Mesenchymal stem cell (in vitro differentiated cells and primary cell): ENCODE results near the gene HTD2.

Experiments
- DNase-seq: peaks from one replicate; pipeline ENCODE4 v3.0.0-alpha.2; 2013
- H2AFZ ChIP-seq: one replicate; pipeline ENCODE4 v1.6.1; 2013; ENCODE audit warnings: low read depth, mild to moderate bottlenecking, control low read depth, inconsistent platforms, low read length, moderate library complexity
- H2AK5ac ChIP-seq: 2 replicates; pipeline ENCODE4 v1.6.1; 2013; ENCODE audit warnings: low read length, moderate library complexity, mild to moderate bottlenecking, inconsistent platforms; ENCODE audit not compliant: severe bottlenecking
- H2BK120ac ChIP-seq: one replicate; pipeline ENCODE4 v1.6.1; 2013; ENCODE audit warnings: low read depth, mild to moderate bottlenecking, inconsistent platforms, low read length, moderate library complexity
- H2BK12ac ChIP-seq, 2 experiments: one replicate each; pipeline ENCODE4 v1.6.1; 2013; ENCODE audit warnings: inconsistent platforms in 2 of 2, low read length in 2 of 2, mild to moderate bottlenecking in 2 of 2, moderate library complexity in 2 of 2, control low read depth in 1 of 2
- H2BK15ac ChIP-seq: one replicate; pipeline ENCODE4 v1.6.1; 2013; ENCODE audit warnings: mild to moderate bottlenecking, low read depth, inconsistent platforms; ENCODE audit not compliant: poor library complexity, severe bottlenecking
- H2BK5ac ChIP-seq: 2 replicates; pipeline ENCODE4 v1.6.1; 2013; ENCODE audit warnings: low read depth, mild to moderate bottlenecking, low read length, control low read depth, inconsistent platforms; ENCODE audit not compliant: poor library complexity, severe bottlenecking
- H3K14ac ChIP-seq, 2 experiments: one replicate each; pipeline ENCODE4 v1.6.1; 2013; ENCODE audit warnings: inconsistent platforms in 2 of 2, low read length in 2 of 2, control low read depth in 1 of 2, mild to moderate bottlenecking in 1 of 2, moderate library complexity in 1 of 2
- H3K18ac ChIP-seq, 2 experiments: one replicate each; pipeline ENCODE4 v1.6.1; 2013; ENCODE audit warnings: inconsistent platforms in 2 of 2, low read length in 2 of 2, control low read depth in 1 of 2, low read depth in 1 of 2, mild to moderate bottlenecking in 1 of 2
- H3K23ac ChIP-seq, 2 experiments: one replicate each; pipeline ENCODE4 v1.6.1; 2013; ENCODE audit warnings: inconsistent platforms in 2 of 2, low read length in 2 of 2, mild to moderate bottlenecking in 2 of 2, moderate library complexity in 2 of 2, control low read depth in 1 of 2
- H3K27ac ChIP-seq: 2 replicates; pipeline ENCODE4 v1.5.1; 2013; ENCODE audit warnings: mild to moderate bottlenecking, moderate library complexity, low read length, control low read depth, inconsistent platforms; ENCODE audit not compliant: poor library complexity, severe bottlenecking
- H3K27me3 ChIP-seq, 2 experiments: 2 replicates each; pipeline versions ENCODE4 v1.6.1 to v1.7.0; 2013; ENCODE audit warnings: low read length in 2 of 2, mild to moderate bottlenecking in 2 of 2, moderate library complexity in 2 of 2, control low read depth in 1 of 2, inconsistent platforms in 1 of 2; ENCODE audit not compliant: control insufficient read depth in 1 of 2, insufficient read depth in 1 of 2
- H3K36me3 ChIP-seq, 2 experiments: 2 replicates each; pipeline versions ENCODE4 v1.6.1 to v1.7.0; 2013; ENCODE audit warnings: low read length in 2 of 2, control low read depth in 1 of 2, inconsistent platforms in 1 of 2, low read depth in 1 of 2, mild to moderate bottlenecking in 1 of 2; ENCODE audit not compliant: insufficient read depth in 2 of 2, control insufficient read depth in 1 of 2
- H3K4ac ChIP-seq, 2 experiments: one replicate each; pipeline ENCODE4 v1.6.1; 2013; ENCODE audit warnings: inconsistent platforms in 2 of 2, low read length in 2 of 2, mild to moderate bottlenecking in 2 of 2, moderate library complexity in 2 of 2, control low read depth in 1 of 2, low read depth in 1 of 2
- H3K4me1 ChIP-seq: 2 replicates; pipeline ENCODE4 v1.6.1; 2013; ENCODE audit warnings: low read depth, low read length, control low read depth; ENCODE audit not compliant: control insufficient read depth, insufficient read depth
- H3K4me2 ChIP-seq: 2 replicates; pipeline ENCODE4 v1.6.1; 2013; ENCODE audit warnings: low read length, mild to moderate bottlenecking, inconsistent platforms; ENCODE audit not compliant: poor library complexity, severe bottlenecking
- H3K4me3 ChIP-seq, 2 experiments: 2 replicates each; pipeline versions ENCODE4 v1.5.1 to v1.7.0; 2013; ENCODE audit warnings: low read length in 2 of 2, mild to moderate bottlenecking in 2 of 2, control low read depth in 1 of 2, low read depth in 1 of 2; ENCODE audit not compliant: insufficient read depth in 1 of 2
- H3K79me1 ChIP-seq: replicated peaks from 2 replicates; pipeline ENCODE4 v1.6.1; 2013; ENCODE audit warnings: mild to moderate bottlenecking, control low read depth, low read length, inconsistent platforms; ENCODE audit not compliant: poor library complexity, severe bottlenecking
- H3K9ac ChIP-seq: 2 replicates; pipeline ENCODE4 v1.7.0; 2013; ENCODE audit warnings: mild to moderate bottlenecking, low read length, moderate library complexity
- H3K9me3 ChIP-seq: 2 replicates; pipeline ENCODE4 v1.7.0; 2013; ENCODE audit warnings: mild to moderate bottlenecking, low read length; ENCODE audit not compliant: control insufficient read depth
- H4K8ac ChIP-seq: one replicate; pipeline ENCODE4 v1.6.1; 2013; ENCODE audit warnings: inconsistent platforms, mild to moderate bottlenecking, low read length, moderate library complexity
- H4K91ac ChIP-seq: one replicate; pipeline ENCODE4 v1.6.1; 2013; ENCODE audit warnings: mild to moderate bottlenecking, low read length, inconsistent platforms
- WGBS: methylation state at CpG from one replicate; pipeline ENCODE4 v1.1.7; 2013; ENCODE audit warnings: mixed read lengths; 5-methylcytosine and 5-hydroxymethylcytosine counted together

The HTD2 gene

DNA sequence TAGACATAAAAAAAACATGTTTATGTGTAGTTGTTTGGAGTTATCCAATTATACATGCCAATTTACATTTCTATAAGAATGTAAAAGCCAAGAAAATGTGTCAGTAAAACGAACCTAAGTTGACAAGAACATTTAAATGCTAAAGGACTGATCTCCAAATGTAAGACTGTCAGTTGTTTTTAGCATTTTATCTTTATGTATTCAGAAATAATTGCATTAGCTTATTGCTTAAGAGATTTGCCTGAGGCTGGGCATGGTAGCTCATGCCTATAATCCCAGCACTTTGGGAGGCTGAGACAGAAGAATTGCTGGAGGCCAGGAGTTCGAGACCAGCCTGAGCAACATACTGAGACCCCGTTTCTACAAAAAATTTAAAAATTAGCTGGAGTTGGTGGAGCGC is 53.3 kb downstream of the HTD2 start:
- Histone ChIP-seq H3K27ac (no peak overlapping the region), H3K79me1 (peaks cover 7% of the 10 kb centered on the region), H3K14ac (no peak overlapping the region), H4K91ac (no peak overlapping the region), H2BK5ac (no peak overlapping the region), H2BK120ac (no peak overlapping the region), H3K4me2 (no peak overlapping the region), H3K9ac (no peak overlapping the region), H2AFZ (no peak overlapping the region), H2BK15ac (no peak overlapping the region), H4K8ac (no peak overlapping the region), H3K36me3 (no peaks in the 10 kb centered on the region), H3K27me3 (no peaks in the 10 kb centered on the region), H2BK12ac (no peak overlapping the region), H3K18ac (no peak overlapping the region), H3K4ac (no peak overlapping the region), H3K4me3 (no peak overlapping the region), H2AK5ac (no peak overlapping the region), H3K23ac (no peak overlapping the region), H3K9me3 (no peaks in the 10 kb centered on the region), H3K4me1 (no peaks in the 10 kb centered on the region)
- DNase-seq = no peak
- 91% methylated on average over 3 of the region's 4 CpGs for WGBS

DNA sequence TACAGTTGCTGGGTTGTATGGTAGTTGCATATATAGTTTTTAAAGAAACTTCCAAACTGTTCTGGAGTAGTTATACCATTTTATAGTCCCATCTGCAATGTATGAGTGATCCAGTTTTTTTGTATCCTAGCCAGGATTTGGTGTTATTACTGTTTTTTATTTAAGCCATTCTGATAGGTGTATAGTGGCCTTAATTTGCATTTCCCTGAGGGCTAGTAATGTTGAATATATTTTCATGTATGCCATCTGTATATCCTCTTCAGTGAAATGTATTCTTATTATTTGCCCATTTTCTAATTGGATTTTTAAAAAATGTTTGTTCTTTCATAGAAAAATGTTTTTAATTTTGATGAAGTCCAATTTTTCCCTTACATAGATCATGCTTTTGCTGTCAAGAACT is 55.5 kb downstream of the HTD2 start:
- no peak overlapping the region for H3K27ac ChIP-seq
- H3K9ac ChIP-seq = no peak overlapping the region
- H2BK12ac ChIP-seq = no peak overlapping the region
- no peak overlapping the region for H3K4me3 ChIP-seq
- no peak overlapping the region for H3K4ac ChIP-seq
- no peak overlapping the region for H2BK120ac ChIP-seq
- H4K91ac ChIP-seq = no peak overlapping the region
- no peak overlapping the region for H2BK5ac ChIP-seq
- no peak overlapping the region for H2BK15ac ChIP-seq
- H3K79me1 ChIP-seq = peaks cover 4% of the 10 kb centered on the region
- H3K4me1 ChIP-seq = no peaks in the 10 kb centered on the region
- no peak overlapping the region for H3K23ac ChIP-seq
- H3K4me2 ChIP-seq = no peak overlapping the region
- no peak overlapping the region for H3K14ac ChIP-seq
- DNase-seq = no peak
- H4K8ac ChIP-seq = no peak overlapping the region
- no peaks in the 10 kb centered on the region for H3K9me3 ChIP-seq
- H3K27me3 ChIP-seq = no peaks in the 10 kb centered on the region
- no peak overlapping the region for H3K18ac ChIP-seq
- no peak overlapping the region for H2AK5ac ChIP-seq
- H3K36me3 ChIP-seq = no peaks in the 10 kb centered on the region
- no peak overlapping the region for H2AFZ ChIP-seq

DNA sequence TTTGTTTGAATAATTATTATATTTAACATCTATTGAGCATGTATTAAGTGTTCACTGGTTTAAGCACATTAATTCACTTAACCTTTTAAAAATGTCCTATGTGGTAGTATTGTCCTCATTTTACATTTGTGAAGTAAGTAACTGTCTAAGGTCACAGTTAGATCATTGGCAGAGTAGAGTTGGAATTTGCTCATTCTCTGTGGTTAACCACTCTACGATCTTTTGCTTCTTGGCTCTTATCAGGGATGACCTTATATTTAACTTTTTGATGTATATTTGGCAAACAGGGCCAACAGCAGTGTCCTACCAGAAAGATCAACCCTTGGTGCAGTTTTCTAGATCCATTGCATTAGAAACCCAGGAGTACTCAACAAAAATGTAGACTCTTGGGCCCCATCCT is 60.4 kb downstream of the HTD2 start:
- Histone ChIP-seq H2AFZ (no peak overlapping the region), H2BK12ac (no peak overlapping the region), H2BK15ac (no peak overlapping the region), H4K91ac (no peak overlapping the region), H3K79me1 (peaks cover 5% of the 10 kb centered on the region), H3K18ac (no peak overlapping the region), H2AK5ac (no peak overlapping the region), H3K4me1 (no peaks in the 10 kb centered on the region), H2BK120ac (no peak overlapping the region), H3K4me3 (no peak overlapping the region), H3K9me3 (no peaks in the 10 kb centered on the region), H3K4me2 (no peak overlapping the region), H3K4ac (no peak overlapping the region), H2BK5ac (no peak overlapping the region), H3K36me3 (peaks cover 0 to 8% of the 10 kb centered on the region in 2 experiments), H3K14ac (no peak overlapping the region), H3K27me3 (no peaks in the 10 kb centered on the region), H3K23ac (no peak overlapping the region), H3K9ac (no peak overlapping the region), H3K27ac (no peak overlapping the region), H4K8ac (no peak overlapping the region)
- WGBS = no CpG with 5 or more reads among the region's 1 CpG
- no peak for DNase-seq

DNA sequence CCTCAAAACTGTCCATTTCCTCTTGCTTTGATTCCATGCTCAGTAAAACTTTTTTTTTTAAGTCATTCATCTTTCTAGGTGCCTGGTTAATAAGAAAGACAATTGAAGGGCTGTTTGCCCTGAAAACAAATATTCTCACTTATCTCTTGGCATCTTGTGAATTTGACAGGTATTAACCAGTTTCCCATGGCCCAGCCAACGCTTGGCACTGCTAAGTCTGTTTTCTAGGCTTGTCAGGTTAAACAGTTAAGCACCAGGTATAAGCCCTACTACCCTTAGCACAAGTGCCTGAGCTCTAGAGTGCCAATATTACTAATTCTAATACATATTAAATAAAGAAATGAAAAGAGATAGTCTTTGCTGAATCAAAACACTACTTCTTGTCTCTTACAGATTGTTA is 62.7 kb downstream of the HTD2 start:
- Histone ChIP-seq H3K18ac (no peak overlapping the region), H3K14ac (no peak overlapping the region)
- WGBS = 64% methylated on average over 1 of the region's 1 CpG

More for the DNA sequence above, 62.7 kb downstream of the HTD2 start:
- H3K9me3 ChIP-seq = no peaks in the 10 kb centered on the region
- H2AK5ac ChIP-seq = no peak overlapping the region
- no peak overlapping the region for H2BK12ac ChIP-seq
- H3K79me1 ChIP-seq = peaks cover 5% of the 10 kb centered on the region
- H4K91ac ChIP-seq = no peak overlapping the region
- no peak overlapping the region for H3K4ac ChIP-seq
- no peaks in the 10 kb centered on the region for H3K27me3 ChIP-seq
- H2BK120ac ChIP-seq = no peak overlapping the region
- no peak overlapping the region for H3K4me3 ChIP-seq
- DNase-seq = no peak
- no peak overlapping the region for H2AFZ ChIP-seq
- no peaks in the 10 kb centered on the region for H3K4me1 ChIP-seq
- H3K9ac ChIP-seq = no peak overlapping the region
- H3K23ac ChIP-seq = no peak overlapping the region
- H3K36me3 ChIP-seq = peaks cover 0 to 11% of the 10 kb centered on the region in 2 experiments
- no peak overlapping the region for H4K8ac ChIP-seq
- no peak overlapping the region for H2BK15ac ChIP-seq
- no peak overlapping the region for H3K27ac ChIP-seq
- H2BK5ac ChIP-seq = no peak overlapping the region
- H3K4me2 ChIP-seq = no peak overlapping the region
